Parathyroid adenoma (tissue), 2 donors: Measurements from ENCODE around the gene ATM.

ENCODE experiments used
- H2AFZ ChIP-seq: fragments of 300-600 bp; sonication (generic); one replicate; pipeline ENCODE4 v1.7.0; 2017; ENCODE audit warnings: antibody characterized with exemption, mild to moderate bottlenecking
- H3K27ac ChIP-seq: fragments of 300-600 bp; sonication (generic); one replicate; pipeline ENCODE4 v1.7.0; 2017
- H3K27me3 ChIP-seq: fragments of 300-600 bp; sonication (generic); one replicate; pipeline ENCODE4 v1.7.0; 2017; ENCODE audit warnings: low read length; ENCODE audit not compliant: control insufficient read depth, insufficient read depth
- H3K36me3 ChIP-seq: fragments of 300-600 bp; sonication (generic); one replicate; pipeline ENCODE4 v1.7.0; 2017; ENCODE audit warnings: low read length; ENCODE audit not compliant: control insufficient read depth, insufficient read depth
- H3K4me1 ChIP-seq: fragments of 300-600 bp; sonication (generic); one replicate; pipeline ENCODE4 v1.7.0; 2017; ENCODE audit warnings: control low read depth
- H3K4me2 ChIP-seq: fragments of 300-600 bp; sonication (generic); one replicate; pipeline ENCODE4 v1.7.0; 2017; ENCODE audit warnings: low read length
- H3K4me3 ChIP-seq: fragments of 300-600 bp; sonication (generic); one replicate; pipeline ENCODE4 v1.7.0; 2017; ENCODE audit warnings: low read depth, low read length
- H3K79me2 ChIP-seq: fragments of 300-600 bp; sonication (generic); one replicate; pipeline ENCODE4 v1.7.0; 2017; ENCODE audit warnings: control low read depth
- H3K9ac ChIP-seq: fragments of 300-600 bp; sonication (generic); one replicate; pipeline ENCODE4 v1.7.0; 2017; ENCODE audit warnings: mild to moderate bottlenecking
- H3K9me3 ChIP-seq: fragments of 300-600 bp; sonication (generic); one replicate; pipeline ENCODE4 v1.7.0; 2017; ENCODE audit warnings: low read length; ENCODE audit not compliant: control insufficient read depth
- TF ChIP-seq, protein P1 (sequence below): fragments of 300-600 bp; sonication (generic); IDR thresholded peaks from one replicate; pipeline ENCODE4 v1.7.0; 2017; ENCODE audit warnings: antibody characterized with exemption, mild to moderate bottlenecking
- donor health status: primary hyperparathyroidism.

The ATM gene

DNA sequence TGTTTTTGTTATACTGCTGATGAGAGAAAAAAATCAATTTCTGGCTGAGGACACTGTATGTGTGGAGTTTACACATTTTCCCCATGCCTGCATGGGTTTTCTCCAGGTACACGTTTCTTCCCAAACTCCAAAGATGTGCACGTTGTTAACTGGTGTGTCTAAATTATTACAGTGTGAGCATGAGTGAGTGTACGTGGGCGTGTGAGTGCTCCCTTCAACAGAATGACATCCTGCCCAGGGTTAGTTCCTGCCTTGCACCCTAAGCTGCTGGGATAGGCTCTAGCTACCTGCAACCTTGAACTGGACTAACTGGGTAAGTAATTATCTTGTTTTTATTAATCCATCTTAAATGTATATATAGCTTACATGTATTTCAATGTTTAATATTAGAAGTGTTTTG lies 5.9 kb upstream of the ATM start:
- no peaks in the 10 kb centered on the region for H3K9me3 ChIP-seq
- H3K9ac ChIP-seq = no peak overlapping the region
- TF ChIP-seq, protein P1, sequence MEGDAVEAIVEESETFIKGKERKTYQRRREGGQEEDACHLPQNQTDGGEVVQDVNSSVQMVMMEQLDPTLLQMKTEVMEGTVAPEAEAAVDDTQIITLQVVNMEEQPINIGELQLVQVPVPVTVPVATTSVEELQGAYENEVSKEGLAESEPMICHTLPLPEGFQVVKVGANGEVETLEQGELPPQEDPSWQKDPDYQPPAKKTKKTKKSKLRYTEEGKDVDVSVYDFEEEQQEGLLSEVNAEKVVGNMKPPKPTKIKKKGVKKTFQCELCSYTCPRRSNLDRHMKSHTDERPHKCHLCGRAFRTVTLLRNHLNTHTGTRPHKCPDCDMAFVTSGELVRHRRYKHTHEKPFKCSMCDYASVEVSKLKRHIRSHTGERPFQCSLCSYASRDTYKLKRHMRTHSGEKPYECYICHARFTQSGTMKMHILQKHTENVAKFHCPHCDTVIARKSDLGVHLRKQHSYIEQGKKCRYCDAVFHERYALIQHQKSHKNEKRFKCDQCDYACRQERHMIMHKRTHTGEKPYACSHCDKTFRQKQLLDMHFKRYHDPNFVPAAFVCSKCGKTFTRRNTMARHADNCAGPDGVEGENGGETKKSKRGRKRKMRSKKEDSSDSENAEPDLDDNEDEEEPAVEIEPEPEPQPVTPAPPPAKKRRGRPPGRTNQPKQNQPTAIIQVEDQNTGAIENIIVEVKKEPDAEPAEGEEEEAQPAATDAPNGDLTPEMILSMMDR = no peak
- no peaks in the 10 kb centered on the region for H3K36me3 ChIP-seq
- H2AFZ ChIP-seq = no peak overlapping the region
- peaks cover 13% of the 10 kb centered on the region for H3K79me2 ChIP-seq
- H3K4me3 ChIP-seq = no peak overlapping the region
- H3K4me2 ChIP-seq = no peak overlapping the region
- H3K4me1 ChIP-seq = no peaks in the 10 kb centered on the region
- H3K27ac ChIP-seq = no peak overlapping the region
- no peaks in the 10 kb centered on the region for H3K27me3 ChIP-seq

DNA sequence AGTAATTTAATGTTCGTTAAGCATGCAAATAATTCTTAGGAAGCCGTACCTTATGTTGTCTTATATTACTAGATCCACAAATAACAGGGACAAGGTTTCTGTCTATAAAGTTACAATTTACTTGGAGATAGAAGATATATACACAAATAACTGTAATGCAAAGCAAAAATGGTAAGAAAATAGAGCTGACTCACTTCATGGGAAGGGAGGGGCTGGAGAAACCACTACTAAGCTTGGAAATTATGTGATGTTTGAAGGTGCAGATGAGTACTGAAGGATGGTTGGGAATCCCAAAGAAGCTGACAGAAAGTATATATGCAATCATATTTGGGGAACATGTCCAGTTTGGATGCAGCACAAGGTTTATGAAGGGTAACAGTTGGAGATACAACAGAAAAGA lies 4.4 kb upstream of the ATM start:
- Histone ChIP-seq H3K4me3 (no peak overlapping the region), H3K4me1 (no peaks in the 10 kb centered on the region), H3K9me3 (no peaks in the 10 kb centered on the region), H2AFZ (no peak overlapping the region), H3K36me3 (no peaks in the 10 kb centered on the region), H3K27ac (no peak overlapping the region), H3K9ac (no peak overlapping the region), H3K79me2 (peaks cover 14% of the 10 kb centered on the region), H3K4me2 (no peak overlapping the region), H3K27me3 (no peaks in the 10 kb centered on the region)
- TF ChIP-seq, protein P1 = no peak

DNA sequence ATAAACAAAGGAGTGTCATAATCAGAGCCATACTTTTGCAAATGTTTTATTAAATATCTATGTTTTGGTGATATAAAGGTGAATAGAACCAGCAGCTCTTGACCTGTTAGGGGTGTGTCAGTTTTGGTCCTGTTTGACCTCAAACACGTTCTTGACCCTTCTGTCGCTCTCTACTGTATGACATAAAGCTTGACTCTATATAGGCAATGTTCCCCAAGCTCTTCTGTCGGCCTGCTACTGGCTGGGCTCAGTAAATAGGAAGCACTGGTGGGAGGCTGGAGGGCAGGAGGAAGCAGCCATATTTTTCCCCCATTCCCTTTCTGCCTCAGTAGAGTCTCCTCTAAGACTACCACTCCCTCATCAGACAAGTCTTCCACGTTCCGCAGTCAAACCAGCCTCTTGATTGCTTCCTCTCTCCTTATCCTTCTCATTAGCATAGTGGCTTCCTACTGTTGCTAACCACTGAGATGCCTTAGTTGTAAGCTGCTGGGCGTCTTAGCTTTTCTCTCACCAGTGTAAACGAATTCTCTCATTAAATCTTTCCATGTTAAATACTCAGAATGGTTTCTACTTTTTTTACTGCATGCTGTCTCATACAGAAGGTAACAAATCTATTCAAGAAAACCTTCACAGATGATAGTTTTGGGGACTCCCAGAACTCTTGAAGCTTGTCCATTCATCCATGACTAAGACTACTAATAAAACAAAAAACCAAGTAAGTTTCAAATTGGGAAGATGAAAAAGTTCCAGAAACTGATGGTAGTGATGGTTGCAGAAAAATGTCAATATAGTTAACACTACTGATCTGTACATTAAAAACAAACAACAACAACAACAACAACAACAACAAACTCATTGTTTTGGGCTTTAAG lies 3.7 kb upstream of the ATM start:
- no peak overlapping the region for H3K4me3 ChIP-seq
- H3K79me2 ChIP-seq = peaks cover 18% of the 10 kb centered on the region
- no peak overlapping the region for H3K4me2 ChIP-seq
- TF ChIP-seq, protein P1 = no peak
- H2AFZ ChIP-seq = no peak overlapping the region
- H3K36me3 ChIP-seq = no peaks in the 10 kb centered on the region
- H3K9me3 ChIP-seq = no peaks in the 10 kb centered on the region
- H3K4me1 ChIP-seq = no peaks in the 10 kb centered on the region
- H3K27ac ChIP-seq = no peak overlapping the region
- H3K9ac ChIP-seq = no peak overlapping the region
- H3K27me3 ChIP-seq = no peaks in the 10 kb centered on the region

DNA sequence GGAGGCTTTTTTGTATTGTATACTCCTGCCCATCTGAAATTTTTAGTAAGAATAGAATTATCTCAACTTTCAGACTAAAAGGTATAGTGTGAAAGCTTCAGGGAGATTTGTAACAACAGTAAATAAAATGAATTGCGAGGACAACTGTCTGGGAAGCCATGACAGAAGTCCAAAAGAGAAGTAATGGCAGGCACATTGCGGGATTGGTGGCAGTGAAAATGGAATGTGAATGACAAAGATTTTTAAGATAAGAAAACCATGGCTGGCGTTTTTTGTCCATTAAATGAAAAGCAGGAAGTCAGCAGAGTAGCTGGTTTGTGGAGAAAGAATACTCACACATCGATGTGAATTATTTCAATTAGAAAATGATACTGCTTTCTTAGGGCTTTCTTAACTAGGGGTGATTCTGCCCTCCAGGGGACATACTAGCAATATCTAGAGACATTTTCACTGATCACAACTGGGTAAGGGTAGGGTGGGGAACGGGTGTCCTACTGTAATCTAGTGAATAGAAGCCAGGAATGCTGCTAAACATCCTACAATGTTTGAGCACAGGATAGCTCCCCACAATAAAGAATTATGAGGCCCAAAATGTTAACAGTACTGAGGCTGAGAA lies 2.0 kb upstream of the ATM start:
- Histone ChIP-seq H3K4me1 (peaks cover 5% of the 10 kb centered on the region), H3K36me3 (no peaks in the 10 kb centered on the region), H3K9me3 (no peaks in the 10 kb centered on the region), H3K27ac (no peak overlapping the region), H3K4me3 (peak overlapping the region; percentile 72), H3K79me2 (peaks cover 20% of the 10 kb centered on the region), H3K27me3 (no peaks in the 10 kb centered on the region), H2AFZ (no peak overlapping the region), H3K4me2 (peak overlapping the region; percentile 72), H3K9ac (no peak overlapping the region)
- TF ChIP-seq, protein P1 = no peak
